GM19397 (cell line): ENCODE data around the gene ELK3.
"Not testable (repeated sequence)": the region's sequence is repeated elsewhere in the genome, so short reads cannot be mapped to it uniquely, and the experiment has no call there.

Experiments used
- ATAC-seq: cut with Tn5 transposase; IDR thresholded peaks from one replicate; pipeline ENCODE4 v1.9.1; 2021; ENCODE audit warnings: mild to moderate bottlenecking, moderate library complexity; ENCODE audit not compliant: unreplicated experiment

Gene ELK3

DNA sequence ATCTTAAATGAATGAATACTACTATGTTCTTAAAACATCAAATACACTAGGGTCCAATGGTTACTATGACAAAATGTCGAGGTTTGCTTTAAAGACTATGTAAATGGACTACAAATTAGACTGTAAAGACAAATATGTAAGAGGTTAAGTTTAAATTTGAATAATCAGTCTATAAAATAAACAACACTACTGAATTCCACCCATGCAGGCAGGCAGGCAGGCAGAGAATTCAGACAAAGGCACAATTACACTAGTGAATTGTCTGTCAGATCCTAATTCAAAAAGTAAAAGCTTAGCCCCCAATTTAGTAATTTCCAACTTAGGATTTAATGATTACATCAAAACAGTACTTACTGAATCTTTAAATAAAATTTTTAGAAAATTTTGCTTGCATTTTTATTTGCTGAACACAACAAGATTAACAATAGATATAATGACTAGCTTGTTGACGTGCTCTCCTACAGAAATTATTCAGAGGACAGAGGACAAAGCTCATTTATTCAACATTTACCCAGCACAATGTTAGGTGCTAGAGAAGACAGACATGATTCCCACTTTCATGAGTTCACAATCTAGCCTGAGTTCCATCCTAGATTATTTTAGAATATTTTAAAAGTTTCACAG, 108.6 kb downstream of the ELK3 start:
- ATAC-seq: no peak

DNA sequence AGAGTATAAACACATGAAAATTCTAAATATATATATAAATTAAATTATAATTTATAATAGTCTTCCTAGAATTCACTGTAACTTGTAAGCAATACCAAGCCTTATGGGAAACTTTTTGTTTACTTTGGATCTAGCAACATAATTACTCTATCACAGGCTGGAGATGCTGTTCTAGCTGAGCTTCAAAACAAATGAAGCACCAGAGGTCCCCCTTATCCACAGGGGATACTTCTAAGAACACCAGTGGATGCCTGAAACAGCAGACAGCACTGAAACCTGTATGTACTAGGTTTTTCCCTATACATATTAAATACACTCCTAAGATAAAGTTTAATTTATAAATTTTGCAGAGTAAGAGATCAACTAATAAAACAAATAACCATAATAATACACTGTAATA, 109.5 kb downstream of the ELK3 start:
- no peak for ATAC-seq

- ATAC-seq: no peak
Observed at GRCh38 chr12:96305665-96306064, 111.5 kb downstream of the ELK3 start.

DNA sequence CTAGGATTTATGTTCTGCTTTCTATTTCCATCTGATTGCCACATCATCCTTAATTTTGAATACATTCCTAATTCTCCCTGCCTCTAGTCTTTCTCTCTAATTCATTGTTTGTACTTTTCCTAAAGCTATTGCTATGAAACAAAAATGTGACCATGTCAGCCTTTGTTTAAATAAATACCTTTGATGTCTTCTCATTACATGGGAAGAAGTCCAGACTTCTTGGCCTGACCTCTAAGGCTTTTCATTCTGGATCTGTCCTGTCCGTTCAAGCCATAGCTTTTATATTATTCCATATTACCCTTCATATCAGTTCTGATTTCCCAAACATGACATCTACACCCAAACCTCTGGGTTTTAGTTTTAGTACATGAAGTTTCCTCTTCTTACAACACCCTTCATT, 114.7 kb downstream of the ELK3 start:
- ATAC-seq: no peak

GRCh38 chr12:96310067-96310466, 115.9 kb downstream of the ELK3 start:
- ATAC-seq: no peak

GRCh38 chr12:96311191-96311590, 117.0 kb downstream of the ELK3 start:
- ATAC-seq: no peak

- no peak for ATAC-seq
Observed at GRCh38 chr12:96313606-96314005, 119.4 kb downstream of the ELK3 start.

GRCh38 chr12:96314723-96315122, 120.5 kb downstream of the ELK3 start:
- ATAC-seq: no peak

GRCh38 chr12:96315741-96316481, 121.7 kb downstream of the ELK3 start:
- ATAC-seq: not testable (repeated sequence)

DNA sequence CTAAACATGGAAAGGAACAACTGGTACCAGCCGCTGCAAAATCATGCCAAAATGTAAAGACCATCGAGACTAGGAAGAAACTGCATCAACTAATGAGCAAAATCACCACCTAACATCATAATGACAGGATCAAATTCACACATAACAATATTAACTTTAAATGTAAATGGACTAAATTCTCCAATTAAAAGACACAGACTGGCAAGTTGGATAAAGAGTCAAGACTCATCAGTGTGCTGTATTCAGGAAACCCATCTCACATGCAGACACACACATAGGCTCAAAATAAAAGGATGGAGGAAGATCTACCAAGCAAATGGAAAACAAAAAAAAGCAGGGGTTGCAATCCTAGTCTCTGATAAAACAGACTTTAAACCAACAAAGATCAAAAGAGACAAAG, 123.6 kb downstream of the ELK3 start:
- ATAC-seq: not testable (repeated sequence)
